GM19467 (cell line): ENCODE data around the gene NTPCR.

Source experiments
- ATAC-seq: cut with Tn5 transposase; IDR thresholded peaks from one replicate; pipeline ENCODE4 v1.9.1; 2021; ENCODE audit warnings: mild to moderate bottlenecking, moderate library complexity; ENCODE audit not compliant: unreplicated experiment

NTPCR gene

DNA sequence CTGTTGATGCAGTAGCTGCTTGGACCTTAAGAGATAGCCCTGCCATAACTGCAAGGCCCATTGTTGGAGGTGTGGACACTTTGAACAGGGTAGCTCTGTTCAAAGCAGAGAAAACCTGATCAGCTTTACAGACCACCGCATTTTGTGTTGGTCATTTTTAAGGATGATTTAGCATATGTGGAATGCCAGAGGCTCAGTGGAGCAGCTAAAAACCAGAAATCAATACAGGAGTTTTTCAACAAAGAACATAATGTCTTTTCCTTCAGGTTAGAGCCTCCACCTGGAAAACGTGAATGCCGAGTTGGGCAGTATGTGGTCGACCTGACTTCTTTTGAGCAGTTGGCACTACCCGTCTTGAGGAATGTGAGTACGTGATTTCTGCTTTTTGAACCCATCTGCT lies 5.7 kb downstream of the NTPCR start:
- no peak for ATAC-seq

DNA sequence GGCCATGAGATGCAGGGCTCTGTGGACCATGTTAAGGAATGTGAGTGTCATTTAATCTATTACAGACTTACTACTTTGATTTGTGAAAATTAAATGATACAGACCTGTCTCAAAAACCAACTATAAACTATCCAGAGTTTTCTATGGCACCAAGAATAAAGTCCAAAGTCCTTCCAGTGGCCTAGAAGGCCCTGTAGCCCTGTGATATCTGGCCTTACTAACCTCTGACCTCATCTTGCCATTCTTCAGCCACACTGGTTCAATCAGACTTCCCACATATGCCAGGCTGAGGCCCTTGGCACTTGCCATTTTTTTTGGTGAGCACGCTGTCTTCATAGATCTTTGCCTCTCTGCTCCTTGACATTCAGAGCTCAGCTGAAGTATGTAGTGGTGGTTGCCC lies 7.7 kb downstream of the NTPCR start:
- ATAC-seq = no peak

DNA sequence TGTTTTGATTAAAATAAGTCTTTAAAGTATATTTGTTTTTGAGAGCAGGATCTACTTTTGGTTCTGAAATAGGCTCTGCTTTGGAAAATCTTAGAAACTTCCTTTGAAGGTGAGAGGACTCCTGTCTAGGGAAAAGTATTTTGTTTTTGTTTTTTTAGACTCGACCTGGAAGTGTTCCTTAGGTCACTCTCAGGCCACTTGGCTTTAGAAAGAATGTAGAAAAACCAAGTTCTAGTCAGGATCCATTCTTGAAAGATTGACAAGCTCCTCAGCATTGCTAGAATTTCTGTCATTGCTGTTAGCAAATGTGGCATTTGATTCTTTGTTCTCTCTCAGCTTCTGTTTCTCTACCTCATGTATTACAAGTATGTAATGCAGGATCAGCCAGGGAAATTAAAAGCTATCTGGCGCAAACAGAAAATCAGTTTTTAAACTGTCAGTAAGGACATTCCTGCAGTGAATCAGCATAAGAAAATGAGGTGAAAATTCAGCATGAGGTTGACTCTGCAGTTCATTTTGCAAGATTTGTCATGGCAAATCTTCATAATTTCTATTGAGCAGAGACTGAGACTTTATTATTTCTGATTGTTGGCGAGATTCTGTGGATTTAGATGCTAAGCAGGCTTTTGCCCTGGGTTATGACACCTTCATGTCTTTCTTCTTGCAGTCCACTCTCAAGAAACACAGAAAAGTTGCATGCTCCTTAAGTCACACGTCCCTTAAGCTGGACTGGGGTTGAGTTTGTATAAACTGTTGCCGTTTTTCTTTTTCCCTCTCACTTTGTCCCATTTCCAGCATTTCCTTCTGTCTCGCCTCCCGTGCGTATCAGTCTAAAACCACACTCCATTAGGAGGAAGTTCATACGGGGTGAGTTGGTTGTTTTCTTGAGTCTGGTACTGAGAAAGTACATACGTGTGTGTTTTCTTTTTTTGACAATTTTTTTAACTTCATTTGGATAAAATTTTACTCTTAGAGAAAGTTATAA lies 12.6 kb downstream of the NTPCR start:
- ATAC-seq = no peak

DNA sequence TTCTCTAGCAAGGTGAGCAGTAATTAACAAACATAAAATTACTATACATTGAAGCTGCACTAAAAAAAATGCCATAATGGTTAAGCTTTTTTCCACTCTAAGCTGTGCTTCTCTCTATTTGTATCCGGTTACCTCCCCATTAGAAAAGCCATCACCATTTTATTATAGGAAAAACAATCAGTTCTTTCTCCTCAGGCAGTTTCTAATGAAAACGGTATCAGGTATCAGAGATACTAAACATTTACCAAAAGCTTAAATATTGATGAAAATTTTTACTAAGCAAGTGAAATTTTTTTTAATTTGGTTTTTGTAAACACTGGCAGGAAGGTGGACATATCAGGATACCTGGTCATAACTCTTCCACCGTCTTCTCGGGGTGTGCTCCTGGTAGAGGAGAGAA lies 14.2 kb downstream of the NTPCR start:
- no peak for ATAC-seq

DNA sequence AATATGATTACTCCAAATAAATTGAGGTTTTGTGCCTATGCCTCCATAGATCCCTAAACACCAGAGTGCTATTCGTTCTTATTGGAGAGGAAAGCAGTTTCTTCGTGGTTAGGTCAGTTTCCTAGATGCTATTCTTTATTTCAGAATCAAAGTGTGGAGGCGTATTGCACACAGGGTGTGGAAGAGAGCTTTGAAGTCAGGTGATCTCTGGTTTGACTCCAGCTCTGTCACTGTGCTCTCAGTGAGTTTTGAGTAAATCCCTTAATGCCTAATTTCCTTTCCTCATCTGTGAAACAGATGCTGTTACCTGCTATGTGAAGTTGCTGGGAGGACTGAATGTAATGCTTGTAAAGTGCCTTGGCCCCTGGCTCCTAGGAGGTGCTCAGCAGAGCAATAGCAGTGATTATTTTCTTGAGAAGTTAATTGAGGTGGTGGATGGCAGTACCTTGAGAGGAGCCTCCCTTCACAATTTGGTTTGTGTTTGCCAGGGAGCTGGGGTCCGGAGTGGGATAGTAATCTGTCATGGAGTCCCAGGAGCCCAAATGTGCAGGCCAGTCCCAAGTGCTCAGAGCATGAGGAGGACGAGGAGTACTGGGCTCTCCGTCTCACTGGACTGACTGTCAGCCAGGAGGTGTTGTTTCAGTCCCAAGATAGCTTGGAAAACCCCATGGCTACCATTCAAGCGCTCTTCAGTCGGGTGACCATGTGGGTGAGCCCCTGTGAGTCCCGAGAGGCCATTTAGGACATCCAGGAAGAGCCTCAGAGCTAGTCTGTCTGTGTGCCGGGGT lies 14.9 kb downstream of the NTPCR start:
- no peak for ATAC-seq

DNA sequence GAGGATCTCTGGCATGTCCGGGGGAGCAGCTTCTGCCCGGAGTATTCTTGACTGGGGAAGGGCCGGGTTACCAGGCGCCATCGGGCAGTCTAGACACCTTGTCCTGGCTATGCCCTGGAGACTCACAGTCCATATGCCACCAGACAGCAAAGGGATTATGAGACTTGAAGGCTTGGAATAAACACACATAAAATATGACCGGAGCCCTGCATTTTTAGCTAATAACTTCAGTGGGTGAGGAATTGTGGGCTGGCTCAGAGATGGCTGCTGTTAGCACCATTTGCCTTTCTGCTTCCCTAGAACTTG lies 15.5 kb downstream of the NTPCR start:
- ATAC-seq = no peak

DNA sequence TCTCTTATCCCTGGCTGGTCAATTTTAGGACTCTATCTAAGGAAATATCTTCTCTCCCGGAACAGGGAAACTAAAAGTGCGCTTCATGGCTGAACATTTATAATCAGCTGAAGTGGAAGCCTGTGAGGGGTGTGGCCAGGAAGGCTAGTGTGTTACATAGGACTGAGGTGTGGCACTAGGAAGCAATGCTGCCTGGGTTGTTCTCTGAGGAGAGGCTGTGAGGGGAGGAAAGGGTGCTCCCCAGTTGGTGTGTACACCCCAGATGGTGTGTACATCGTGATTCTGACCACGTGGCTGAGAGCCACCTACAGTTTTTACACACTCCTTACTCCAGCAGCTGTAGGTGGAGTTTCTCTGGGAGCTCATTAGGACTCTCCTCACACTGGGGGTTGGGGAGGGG lies 16.3 kb downstream of the NTPCR start:
- no peak for ATAC-seq

DNA sequence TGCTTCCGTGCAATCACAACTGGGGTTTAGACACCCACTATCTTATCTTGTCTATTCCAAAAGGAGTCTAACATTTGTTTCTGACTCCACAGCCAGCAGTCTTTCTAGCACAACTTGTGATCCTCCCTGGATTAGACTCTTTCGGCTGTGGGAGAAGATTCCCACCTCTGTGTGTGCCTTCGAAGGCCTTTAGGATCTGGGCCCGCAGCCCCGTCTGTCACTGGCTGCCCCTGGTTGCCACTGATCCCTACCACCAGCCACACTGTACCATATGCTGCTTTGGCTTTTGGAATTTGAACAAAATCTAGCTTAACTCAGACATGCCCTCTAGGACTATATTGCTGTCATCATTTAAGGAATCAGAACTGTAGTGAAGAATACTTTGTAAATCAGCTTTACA lies 18.0 kb downstream of the NTPCR start:
- no peak for ATAC-seq

DNA sequence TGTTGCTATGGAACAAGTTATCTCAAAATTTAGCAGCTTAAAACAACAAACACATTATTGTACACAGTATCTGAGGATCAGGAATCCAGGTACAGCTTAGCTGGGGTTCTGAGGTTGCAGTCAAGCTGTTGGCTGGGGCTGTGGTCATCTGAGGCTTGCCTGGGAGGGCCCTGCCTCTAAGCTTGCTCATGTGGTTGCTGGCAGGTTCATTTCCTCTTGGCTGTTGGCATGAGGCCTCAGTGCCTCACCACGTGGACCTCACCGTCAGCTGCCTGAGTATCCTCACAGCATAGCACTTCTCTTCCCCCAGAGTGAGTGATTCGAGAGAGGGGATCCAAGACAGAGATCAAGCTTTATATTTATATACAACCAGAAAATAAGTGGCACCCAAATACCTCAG lies 18.6 kb downstream of the NTPCR start:
- ATAC-seq = no peak

DNA sequence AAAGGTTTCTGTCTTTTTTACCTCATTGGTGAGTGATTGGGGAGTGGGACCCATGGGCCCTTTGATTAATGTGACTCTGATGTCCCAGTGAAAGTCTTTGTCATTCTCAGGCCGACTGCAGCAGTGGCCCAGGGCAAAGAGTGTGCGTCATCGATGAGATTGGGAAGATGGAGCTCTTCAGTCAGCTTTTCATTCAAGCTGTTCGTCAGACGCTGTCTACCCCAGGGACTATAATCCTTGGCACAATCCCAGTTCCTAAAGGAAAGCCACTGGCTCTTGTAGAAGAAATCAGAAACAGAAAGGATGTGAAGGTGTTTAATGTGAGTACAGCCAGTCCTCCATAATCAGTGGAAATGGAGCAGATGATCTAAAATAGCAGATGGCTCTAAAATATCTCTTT lies 19.4 kb downstream of the NTPCR start:
- no peak for ATAC-seq

DNA sequence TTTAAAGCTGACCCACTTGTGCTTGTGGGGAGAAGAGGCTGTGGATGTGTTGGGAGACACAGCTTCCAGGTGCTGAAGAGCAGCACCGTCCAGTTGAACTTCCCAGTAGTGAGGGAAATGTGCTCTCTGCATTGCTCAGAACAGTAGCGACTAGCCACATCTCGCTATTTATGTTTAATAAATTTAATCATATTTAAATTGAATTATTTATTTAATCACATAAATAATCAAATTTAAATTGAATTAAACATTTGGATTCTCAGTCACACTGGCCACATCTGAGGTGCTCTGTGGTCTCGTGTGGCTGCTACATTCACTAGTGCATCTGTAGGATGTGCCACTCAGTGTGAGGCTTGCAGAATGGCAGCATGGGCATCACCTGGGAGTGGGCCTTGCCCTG lies 20.1 kb downstream of the NTPCR start:
- ATAC-seq = no peak

DNA sequence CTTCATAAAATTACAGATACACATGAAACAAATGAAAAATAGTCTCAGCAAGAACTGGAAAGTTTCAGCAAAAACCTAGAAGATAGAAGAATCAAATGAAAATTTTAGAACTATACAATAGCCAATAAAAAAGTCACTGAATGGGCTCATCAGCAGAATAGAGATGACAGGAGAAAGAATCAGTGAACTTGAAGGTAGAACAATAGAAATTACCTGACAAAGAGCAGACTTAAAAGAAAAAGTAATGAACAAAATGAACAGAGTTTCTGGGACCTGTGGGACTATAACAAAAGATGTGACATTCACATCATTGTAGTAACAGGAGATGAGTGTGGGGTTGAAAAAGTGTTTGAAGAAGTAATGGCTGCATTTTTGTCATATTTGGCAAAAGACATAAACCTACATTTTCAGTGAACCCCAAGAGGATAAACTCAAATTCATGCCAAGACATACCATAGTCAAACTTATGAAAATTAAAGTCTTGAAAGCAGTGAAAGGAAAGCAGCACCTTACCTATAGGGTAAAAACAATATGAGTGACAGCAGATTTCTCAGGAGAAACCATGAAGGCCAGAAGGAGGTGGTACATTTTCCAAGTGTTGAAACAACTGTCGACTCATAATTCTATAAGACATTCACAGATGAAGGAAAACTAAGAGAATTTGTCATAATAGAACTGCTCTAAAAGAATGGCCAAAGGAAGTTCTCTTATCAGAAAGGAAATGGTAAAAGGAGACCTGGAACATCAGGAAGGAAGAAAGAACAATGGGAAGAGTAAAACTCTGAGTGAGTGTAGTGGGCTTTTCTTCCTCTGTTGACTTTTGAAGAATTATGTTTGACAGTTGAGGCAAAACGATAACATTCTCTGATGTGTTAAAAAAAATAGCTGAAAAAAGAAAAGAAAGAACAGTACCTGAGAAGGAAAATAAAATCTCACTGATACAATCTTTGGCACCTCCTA lies 23.5 kb downstream of the NTPCR start:
- ATAC-seq = no peak

DNA sequence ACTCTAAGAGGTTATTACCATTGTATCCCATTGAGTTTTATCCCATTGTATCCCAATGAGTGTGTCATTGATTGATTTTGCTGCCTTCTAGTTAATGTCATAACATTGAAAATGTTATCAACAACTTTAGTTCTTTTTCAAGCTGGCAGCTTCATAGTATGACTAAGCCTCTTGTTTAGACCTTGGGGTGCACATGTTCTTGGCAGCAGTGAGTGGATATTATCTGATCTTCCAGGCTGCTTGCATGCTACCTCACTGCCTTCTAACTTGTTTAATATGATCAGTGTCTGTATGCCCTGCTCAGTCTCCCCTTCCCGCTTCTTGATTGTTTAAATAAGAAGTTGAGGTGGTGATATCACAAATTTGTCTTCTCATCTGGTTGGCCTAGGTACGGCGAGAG lies 24.6 kb downstream of the NTPCR start:
- no peak for ATAC-seq

DNA sequence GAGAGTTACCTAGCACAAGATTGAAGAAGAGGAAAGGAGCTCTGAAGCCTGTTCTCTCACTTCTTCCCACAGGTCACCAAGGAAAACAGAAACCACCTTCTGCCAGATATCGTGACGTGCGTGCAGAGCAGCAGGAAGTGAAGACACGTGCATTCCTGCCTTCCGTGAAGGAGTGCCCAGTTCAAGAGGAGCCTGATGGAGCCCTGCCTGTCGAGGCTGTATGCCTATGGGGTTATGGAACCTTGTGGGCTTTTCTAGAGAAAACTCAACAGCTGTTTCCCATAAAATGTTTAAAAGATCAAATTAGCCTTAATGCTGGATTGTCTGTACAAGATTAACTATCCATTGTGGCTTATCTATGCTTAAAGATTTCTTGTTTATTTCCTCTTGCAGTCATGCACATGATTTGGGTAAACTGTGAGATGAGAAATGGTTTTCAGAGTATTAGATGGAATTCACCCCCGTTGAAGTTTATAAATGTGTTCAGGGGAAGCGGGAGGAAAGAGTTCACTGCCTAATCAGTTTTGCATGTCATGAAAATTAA lies 27.8 kb downstream of the NTPCR start:
- ATAC-seq = no peak

DNA sequence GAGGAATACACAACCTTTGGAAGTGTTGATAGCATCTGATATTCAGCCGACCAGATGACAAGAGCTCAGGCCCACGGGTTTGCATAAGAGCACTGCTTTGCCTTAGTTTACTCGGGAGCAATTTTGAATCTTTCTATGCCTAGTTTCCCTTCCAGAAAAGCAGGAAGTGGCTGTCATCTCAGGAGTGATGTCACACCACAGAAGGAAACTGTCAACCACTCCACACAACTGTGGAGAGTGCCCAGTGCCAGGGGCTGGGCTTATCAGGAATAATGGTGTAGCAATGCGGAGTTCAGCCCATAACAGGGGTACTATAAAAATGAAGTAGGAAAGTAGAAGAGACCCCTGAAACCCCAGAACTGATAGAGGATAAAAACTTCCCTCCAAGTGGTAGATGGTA lies 28.4 kb downstream of the NTPCR start:
- no peak for ATAC-seq

DNA sequence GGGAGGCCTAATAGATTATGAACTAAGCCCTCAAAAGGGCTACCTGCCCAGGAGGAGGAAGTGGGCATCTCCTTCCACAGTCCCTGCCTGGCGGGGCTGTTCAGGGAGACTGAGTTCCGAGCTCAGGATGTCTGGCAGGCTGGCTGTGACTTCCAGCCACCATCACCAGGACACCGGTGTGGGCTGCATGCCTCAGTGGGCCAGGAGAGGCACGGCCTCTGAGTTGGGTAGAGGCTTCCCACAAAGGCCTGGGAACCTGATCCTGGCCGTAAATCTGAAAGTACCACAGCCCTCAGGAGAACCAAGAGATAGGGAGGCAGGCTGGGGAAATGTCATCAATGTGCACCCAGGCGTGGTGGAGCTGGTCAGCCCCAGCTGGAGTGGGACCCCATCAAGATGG lies 29.1 kb downstream of the NTPCR start:
- no peak for ATAC-seq

DNA sequence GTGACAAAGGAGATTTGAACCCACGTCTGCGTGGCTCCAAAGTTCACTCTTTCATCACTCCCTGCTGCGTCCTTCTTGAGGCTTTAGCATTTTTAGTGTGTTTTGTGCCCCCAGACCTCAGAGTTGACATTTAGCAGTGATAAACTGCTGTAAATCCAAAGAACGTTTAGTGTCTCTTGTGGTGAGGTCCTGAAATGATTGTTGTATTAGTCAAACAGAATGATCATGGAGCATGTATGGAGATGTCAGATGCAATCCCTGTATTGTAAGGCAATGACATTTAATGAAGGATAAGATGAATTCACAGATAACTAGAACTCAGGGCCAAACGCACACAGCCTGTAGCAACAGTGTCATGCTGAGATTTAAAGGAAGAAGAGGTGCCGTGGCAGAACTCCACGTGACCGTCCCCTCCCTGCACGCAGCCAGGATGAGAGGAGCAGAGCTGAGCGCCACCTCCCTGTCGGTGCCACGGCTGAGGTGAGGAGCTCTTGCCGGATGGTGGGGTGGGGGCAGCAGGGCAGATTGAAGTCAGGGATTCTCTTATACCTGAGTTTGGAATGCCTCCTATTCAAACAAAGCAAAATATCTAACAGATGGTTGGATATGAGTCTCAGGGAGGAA lies 30.1 kb downstream of the NTPCR start:
- ATAC-seq = no peak

DNA sequence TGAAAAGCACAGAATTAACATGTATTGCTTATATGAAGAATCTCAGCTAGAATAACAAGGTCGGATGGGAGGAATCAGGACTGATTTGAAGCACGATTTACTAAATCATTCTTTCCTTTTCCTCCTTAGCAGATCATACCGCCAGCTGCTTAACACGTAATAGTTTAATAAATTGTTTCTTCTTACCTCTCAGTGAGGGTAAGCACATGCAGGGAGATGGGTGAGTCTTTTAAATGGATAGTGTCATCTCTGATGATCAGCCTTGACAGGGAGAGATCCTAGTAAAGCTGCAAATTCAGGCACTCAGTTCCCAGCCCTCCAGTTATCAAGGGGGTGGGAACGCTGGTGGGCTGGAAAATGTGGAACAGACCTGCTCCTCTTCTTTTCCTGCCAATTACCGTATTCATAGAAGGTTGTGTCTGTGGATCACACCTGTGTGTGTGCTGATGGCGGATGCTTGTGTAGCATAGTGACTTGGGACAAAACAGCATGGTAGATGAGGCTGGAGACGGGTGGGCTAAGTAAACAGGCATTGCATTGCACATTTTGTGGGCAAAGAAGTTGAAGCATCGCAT lies 30.7 kb downstream of the NTPCR start:
- no peak for ATAC-seq

DNA sequence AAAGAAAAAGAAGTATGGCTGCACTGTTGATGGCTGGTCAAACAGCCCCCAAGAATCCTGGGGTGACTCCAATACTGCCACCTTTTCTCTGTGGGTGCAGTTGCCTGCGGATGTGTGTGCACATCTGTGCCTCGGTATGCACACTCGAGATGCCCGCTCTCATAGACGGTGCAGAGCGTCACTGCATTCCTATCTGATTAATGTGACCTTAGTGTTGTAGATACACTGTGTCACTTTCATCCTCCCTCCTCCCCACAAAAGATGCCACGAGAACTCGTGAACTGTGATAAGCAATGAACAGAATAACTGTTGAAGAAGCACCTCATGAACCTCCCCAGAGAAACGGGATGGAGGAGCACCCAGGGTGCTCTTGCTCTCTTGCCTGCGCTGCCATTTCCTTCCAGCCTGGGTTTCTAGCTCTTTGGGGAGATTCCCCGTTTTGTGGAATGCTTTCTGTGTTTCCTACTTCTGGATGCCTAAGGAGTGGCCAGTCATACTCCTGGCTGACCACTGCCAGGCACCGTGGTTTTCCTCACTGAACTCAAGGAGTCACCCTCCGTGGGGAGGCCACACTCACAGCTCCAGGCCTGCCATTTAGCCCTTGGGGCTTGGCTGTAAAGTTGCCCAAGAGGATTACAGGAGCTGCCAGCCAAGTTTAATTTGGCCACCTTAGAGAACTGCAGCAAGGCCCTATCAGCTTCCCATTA lies 32.0 kb downstream of the NTPCR start:
- no peak for ATAC-seq
